Measurements from ENCODE around the gene KCNB1. TPM values are rescaled to one million over a fixed set of nuclear protein-coding genes. Genes with fewer than 3 reads are reported as not detected.

KCNB1 gene
- total and polyA plus RNA-seq, 2 experiments from 2014 or later = 0.11 to 0.13 TPM

- Histone ChIP-seq H3K27me3 (replicated peaks; ENCODE audit: insufficient read depth) (peaks cover 58% of the 10 kb centered on the region), H3K27ac (no peak overlapping the region)
These were observed 4.2 kb downstream of the KCNB1 start for GRCh38 chr20:49478266-49478665.

GRCh38 chr20:49477200-49477599 is 5.3 kb downstream of the KCNB1 start:
- Histone ChIP-seq H3K79me2 (ENCODE audit: insufficient read depth) (no peaks in the 10 kb centered on the region), H3K27me3 (replicated peaks; ENCODE audit: insufficient read depth) (peaks cover 57% of the 10 kb centered on the region), H3F3A (ENCODE audit: insufficient read depth) (no peaks in the 10 kb centered on the region), H3K36me3 (ENCODE audit: low read depth) (no peaks in the 10 kb centered on the region), H3K4me3 (no peak overlapping the region), H3K4me1 (ENCODE audit: insufficient read depth) (no peaks in the 10 kb centered on the region), H3K9me3 (ENCODE audit: low read depth) (no peaks in the 10 kb centered on the region), H3K27ac (no peak overlapping the region), H4K20me1 (ENCODE audit: insufficient read depth) (no peaks in the 10 kb centered on the region), H3K9ac (no peak overlapping the region), H2AFZ (no peak overlapping the region), H3K4me2 (ENCODE audit: unreplicated experiment) (no peak overlapping the region), H3K9me2 (ENCODE audit: insufficient read depth) (no peaks in the 10 kb centered on the region)
- 64 to 73% methylated on average over 3 of the region's 3 CpGs for WGBS, 2 experiments (ENCODE audit: low coverage in 1 of 2, low lambda C conversion rate in 2 of 2, missing lambda C conversion rate in 2 of 2)
- in situ Hi-C loops (cut with MboI) = no loop called here
- TF ChIP-seq EZH2 (IDR thresholded peaks at IDR 0.05; ENCODE audit: insufficient read depth, poor library complexity, severe bottlenecking) (no peak), EZH2phosphoT487 (IDR thresholded peaks at IDR 0.05; ENCODE audit: insufficient read depth, low read depth) (no peak)
- DNase-seq = no peak

More at GRCh38 chr20:49478266-49478665, 4.2 kb downstream of the KCNB1 start:
- Histone ChIP-seq H2AFZ (no peak overlapping the region), H3K36me3 (ENCODE audit: low read depth) (no peaks in the 10 kb centered on the region), H3K9ac (no peak overlapping the region), H3K4me2 (ENCODE audit: unreplicated experiment) (no peak overlapping the region), H3K9me3 (ENCODE audit: low read depth) (no peaks in the 10 kb centered on the region), H4K20me1 (ENCODE audit: insufficient read depth) (no peaks in the 10 kb centered on the region), H3K4me3 (no peak overlapping the region), H3K4me1 (ENCODE audit: insufficient read depth) (no peaks in the 10 kb centered on the region), H3F3A (ENCODE audit: insufficient read depth) (no peaks in the 10 kb centered on the region), H3K79me2 (ENCODE audit: insufficient read depth) (no peaks in the 10 kb centered on the region), H3K9me2 (ENCODE audit: insufficient read depth) (no peaks in the 10 kb centered on the region)
- in situ Hi-C loops (cut with MboI) = no loop called here
- no peak for DNase-seq
- 30 to 35% methylated on average over 7 of the region's 7 CpGs for WGBS, 2 experiments (ENCODE audit: low coverage in 1 of 2, low lambda C conversion rate in 2 of 2, missing lambda C conversion rate in 2 of 2)
- TF ChIP-seq EZH2 (IDR thresholded peaks at IDR 0.05; ENCODE audit: insufficient read depth, poor library complexity, severe bottlenecking) = no peak
- no peak for TF ChIP-seq EZH2phosphoT487 (IDR thresholded peaks at IDR 0.05; ENCODE audit: insufficient read depth, low read depth)

- Histone ChIP-seq H3K4me2 (ENCODE audit: unreplicated experiment) (no peak overlapping the region), H3K4me1 (ENCODE audit: insufficient read depth) (no peaks in the 10 kb centered on the region), H3K27me3 (replicated peaks; ENCODE audit: insufficient read depth) (peaks cover 64% of the 10 kb centered on the region), H3K9me3 (ENCODE audit: low read depth) (no peaks in the 10 kb centered on the region), H2AFZ (no peak overlapping the region), H3K9ac (no peak overlapping the region), H3K27ac (no peak overlapping the region), H4K20me1 (ENCODE audit: insufficient read depth) (no peaks in the 10 kb centered on the region), H3K9me2 (ENCODE audit: insufficient read depth) (no peaks in the 10 kb centered on the region), H3K36me3 (ENCODE audit: low read depth) (no peaks in the 10 kb centered on the region), H3F3A (ENCODE audit: insufficient read depth) (no peaks in the 10 kb centered on the region), H3K79me2 (ENCODE audit: insufficient read depth) (no peaks in the 10 kb centered on the region), H3K4me3 (no peak overlapping the region)
- no peak for DNase-seq
- in situ Hi-C loops (cut with MboI) = no loop called here
- TF ChIP-seq EZH2phosphoT487 (IDR thresholded peaks at IDR 0.05; ENCODE audit: insufficient read depth, low read depth) (no peak), EZH2 (IDR thresholded peaks at IDR 0.05; ENCODE audit: insufficient read depth, poor library complexity, severe bottlenecking) (no peak)
- 59 to 70% methylated on average over 7 of the region's 7 CpGs for WGBS, 2 experiments (ENCODE audit: low coverage in 1 of 2, low lambda C conversion rate in 2 of 2, missing lambda C conversion rate in 2 of 2)
These were observed 6.5 kb downstream of the KCNB1 start for GRCh38 chr20:49476016-49476355.

GRCh38 chr20:49475292-49476015 is 7.0 kb downstream of the KCNB1 start:
- H3K9me2 ChIP-seq (ENCODE audit: insufficient read depth) = no peaks in the 10 kb centered on the region
- in situ Hi-C loops (cut with MboI) = no loop called here
- no peak for DNase-seq
- peaks cover 68% of the 10 kb centered on the region for H3K27me3 ChIP-seq (replicated peaks; ENCODE audit: insufficient read depth)
- no peaks in the 10 kb centered on the region for H3K4me1 ChIP-seq (ENCODE audit: insufficient read depth)
- no peak overlapping the region for H3K4me2 ChIP-seq (ENCODE audit: unreplicated experiment)
- H3K79me2 ChIP-seq (ENCODE audit: insufficient read depth) = no peaks in the 10 kb centered on the region
- no peak overlapping the region for H3K9ac ChIP-seq
- H4K20me1 ChIP-seq (ENCODE audit: insufficient read depth) = no peaks in the 10 kb centered on the region
- no peaks in the 10 kb centered on the region for H3K36me3 ChIP-seq (ENCODE audit: low read depth)
- H3K9me3 ChIP-seq (ENCODE audit: low read depth) = no peaks in the 10 kb centered on the region
- no peak overlapping the region for H2AFZ ChIP-seq
- H3F3A ChIP-seq (ENCODE audit: insufficient read depth) = no peaks in the 10 kb centered on the region
- H3K4me3 ChIP-seq = no peak overlapping the region
- TF ChIP-seq EZH2phosphoT487 (IDR thresholded peaks at IDR 0.05; ENCODE audit: insufficient read depth, low read depth) = no peak
- no peak for TF ChIP-seq EZH2 (IDR thresholded peaks at IDR 0.05; ENCODE audit: insufficient read depth, poor library complexity, severe bottlenecking)
- H3K27ac ChIP-seq = no peak overlapping the region
- WGBS, 2 experiments (ENCODE audit: low coverage in 1 of 2, low lambda C conversion rate in 2 of 2, missing lambda C conversion rate in 2 of 2) = 57 to 59% methylated on average over 6 of the region's 6 CpGs
